ENCODE results near the gene GLYATL1.

GRCh38 chr11:58979222-58979621 is 39.9 kb downstream of the GLYATL1 start:
- no peak for TF ChIP-seq CTCF (IDR thresholded peaks at IDR 0.05 in 2 of 3, conservative IDR thresholded peaks at IDR 0.05 in 1 of 3; ENCODE audit: borderline replicate concordance in 1 of 3, insufficient read depth in 1 of 3, low read depth in 2 of 3, low read length in 2 of 3)
- no peak for TF ChIP-seq RAD21 (IDR thresholded peaks at IDR 0.05; ENCODE audit: low read depth)
